ENCODE results near the gene AMMECR1.

AMMECR1 gene

GRCh38 chrX:110226931-110227330, 91.0 kb downstream of the AMMECR1 start:
- DNase-seq (ENCODE audit: low read depth), result no peak
- no peak for TF ChIP-seq CTCF (conservative IDR thresholded peaks at IDR 0.05; ENCODE audit: low read length)
- no peak overlapping the region for H3K4me3 ChIP-seq (ENCODE audit: low read length)

GRCh38 chrX:110224926-110225617, 92.8 kb downstream of the AMMECR1 start:
- no peak for TF ChIP-seq CTCF (conservative IDR thresholded peaks at IDR 0.05; ENCODE audit: low read length)
- H3K4me3 ChIP-seq (ENCODE audit: low read length), result no peak overlapping the region

GRCh38 chrX:110222497-110223257, 95.2 kb downstream of the AMMECR1 start:
- DNase-seq (ENCODE audit: low read depth), result no peak
- no peak for TF ChIP-seq CTCF (conservative IDR thresholded peaks at IDR 0.05; ENCODE audit: low read length)
- no peak overlapping the region for H3K4me3 ChIP-seq (ENCODE audit: low read length)

More at GRCh38 chrX:110224926-110225617, 92.8 kb downstream of the AMMECR1 start:
- no peak for DNase-seq (ENCODE audit: low read depth)

GRCh38 chrX:110219920-110220319, 98.0 kb downstream of the AMMECR1 start:
- no peak overlapping the region for H3K4me3 ChIP-seq (ENCODE audit: low read length)
- DNase-seq (ENCODE audit: low read depth), result peak; percentile 34
- TF ChIP-seq CTCF (conservative IDR thresholded peaks at IDR 0.05; ENCODE audit: low read length), result no peak

GRCh38 chrX:110218591-110218990, 99.3 kb downstream of the AMMECR1 start:
- TF ChIP-seq CTCF (conservative IDR thresholded peaks at IDR 0.05; ENCODE audit: low read length), result no peak
- H3K4me3 ChIP-seq (ENCODE audit: low read length), result no peak overlapping the region
- DNase-seq (ENCODE audit: low read depth), result peak; percentile 25

- no peak overlapping the region for H3K4me3 ChIP-seq (ENCODE audit: low read length)
- TF ChIP-seq CTCF (conservative IDR thresholded peaks at IDR 0.05; ENCODE audit: low read length), result no peak
- DNase-seq (ENCODE audit: low read depth), result no peak
These were observed 101.9 kb downstream of the AMMECR1 start for GRCh38 chrX:110216027-110216426.

GRCh38 chrX:110215411-110215810, 102.5 kb downstream of the AMMECR1 start:
- no peak overlapping the region for H3K4me3 ChIP-seq (ENCODE audit: low read length)
- no peak for TF ChIP-seq CTCF (conservative IDR thresholded peaks at IDR 0.05; ENCODE audit: low read length)
- peak; percentile 30 for DNase-seq (ENCODE audit: low read depth)

Data from AG10803 (cell line).